Prostate gland (tissue), 2 donors: Measurements from ENCODE around the gene CXCL13.
"Not testable (repeated sequence)": the region's sequence is repeated elsewhere in the genome, so short reads cannot be mapped to it uniquely, and the experiment has no call there.

Experiments used
- CTCF ChIP-seq, 4 experiments: fragments of 200-600 bp in 2 of 4; fragments of 450-650 bp in 2 of 4; sonication (generic) in 2 of 4; IDR thresholded peaks; 1 replicate in 3 of 4; 2 replicates in 1 of 4; pipeline ENCODE4 v1.5.1; 2016 to 2019; ENCODE audit warnings: antibody characterized with exemption in 4 of 4, mild to moderate bottlenecking in 2 of 4, moderate library complexity in 2 of 4
- POLR2A ChIP-seq: fragments of 450-650 bp; IDR thresholded peaks from one replicate; pipeline ENCODE4 v1.6.1; 2016; ENCODE audit warnings: antibody characterized with exemption, mild to moderate bottlenecking

GRCh38 chr4:77660318-77660717 lies 54.7 kb downstream of the CXCL13 start:
- not testable (repeated sequence) for TF ChIP-seq CTCF (IDR thresholded peaks at IDR 0.05); POLR2A
